GM15510 (cell line): ENCODE results near the gene ZNF77.

Experiments
- POLR2A ChIP-seq: IDR thresholded peaks from 3 replicates; pipeline ENCODE4 v1.6.1; 2011; ENCODE audit warnings: borderline replicate concordance; ENCODE audit not compliant: insufficient read length; ENCODE audit errors: extremely low read depth

Gene ZNF77

DNA sequence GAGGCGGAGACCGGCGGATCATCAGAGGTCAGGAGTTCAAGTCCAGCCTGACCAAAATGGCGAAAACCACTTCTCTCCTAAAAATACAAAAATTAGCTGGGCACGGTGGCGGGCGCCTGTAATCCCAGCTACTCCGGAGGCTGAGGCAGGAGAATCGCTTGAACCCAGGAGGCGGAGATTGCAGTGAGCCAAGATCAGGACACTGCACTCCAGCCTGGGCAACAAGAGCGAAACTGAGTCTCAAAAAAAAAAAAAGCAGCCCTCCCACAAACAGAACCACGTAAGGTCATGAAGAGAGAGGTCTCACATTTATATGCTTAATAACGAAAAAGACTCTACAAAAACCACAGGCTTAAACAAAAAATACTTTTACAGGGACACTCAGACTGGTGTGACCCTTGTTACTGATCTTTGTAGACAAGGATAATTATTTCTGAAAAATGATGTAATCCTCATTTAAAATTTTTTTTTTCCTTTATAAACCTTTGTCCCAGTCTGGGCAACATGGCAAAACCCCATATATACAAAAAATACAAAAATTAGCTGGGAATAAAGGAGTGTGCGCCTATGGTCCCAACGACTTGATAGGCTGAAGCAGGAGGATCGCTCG lies 909 bp upstream of the ZNF77 start:
- no peak for TF ChIP-seq POLR2A

DNA sequence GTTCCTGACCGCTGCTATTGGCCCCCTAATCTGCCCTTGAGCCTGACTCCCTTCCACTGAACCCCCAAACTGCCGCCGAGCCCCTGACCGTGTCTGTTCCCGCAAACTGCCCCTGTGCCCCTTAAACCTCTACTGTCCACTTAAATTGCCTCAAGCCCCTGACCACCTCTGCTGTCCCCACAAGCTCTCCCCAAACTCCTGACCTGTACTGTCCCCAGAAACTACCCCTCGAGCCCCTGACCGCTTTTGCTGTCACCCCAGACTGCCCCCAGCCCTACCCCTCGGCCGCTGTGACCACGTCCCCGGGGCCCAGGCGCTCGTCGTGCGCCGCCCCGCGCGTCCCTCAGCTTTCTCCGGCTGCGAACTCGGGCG lies 382 bp downstream of the ZNF77 start:
- no peak for TF ChIP-seq POLR2A

DNA sequence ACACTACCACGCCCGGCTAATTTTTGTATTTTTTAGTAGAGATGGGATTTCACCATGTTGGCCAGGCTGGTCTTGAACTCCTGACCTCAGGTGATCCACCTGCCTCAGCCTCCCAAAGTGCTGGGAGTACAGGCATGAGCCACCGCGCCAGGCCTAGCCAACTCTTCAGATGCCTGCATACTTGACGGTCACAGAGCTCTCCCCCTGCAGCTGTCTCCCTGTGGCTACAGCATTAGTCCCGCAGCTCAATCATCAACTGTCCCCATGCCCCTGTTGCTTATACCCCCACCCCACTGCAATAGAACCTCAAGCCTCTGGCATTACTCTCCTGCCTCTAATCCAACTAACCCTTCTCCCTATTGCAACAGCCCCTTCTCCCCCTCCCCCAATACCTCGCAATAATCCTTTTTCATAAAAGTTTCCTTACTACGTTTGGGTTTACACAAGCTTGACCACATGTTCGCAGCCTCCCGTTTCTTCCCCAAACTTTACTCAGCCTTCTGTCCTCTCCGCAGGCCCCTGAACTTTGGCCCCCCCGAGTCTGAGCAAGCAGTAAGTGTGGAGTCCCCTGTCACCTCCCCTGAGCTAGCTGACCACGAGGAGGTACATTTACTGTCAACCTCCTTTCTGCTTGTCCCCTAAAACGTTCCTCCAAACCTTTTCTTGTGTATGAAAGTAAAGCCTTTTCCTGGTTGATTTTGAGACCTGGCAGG lies 1.7 kb downstream of the ZNF77 start:
- TF ChIP-seq POLR2A = no peak

DNA sequence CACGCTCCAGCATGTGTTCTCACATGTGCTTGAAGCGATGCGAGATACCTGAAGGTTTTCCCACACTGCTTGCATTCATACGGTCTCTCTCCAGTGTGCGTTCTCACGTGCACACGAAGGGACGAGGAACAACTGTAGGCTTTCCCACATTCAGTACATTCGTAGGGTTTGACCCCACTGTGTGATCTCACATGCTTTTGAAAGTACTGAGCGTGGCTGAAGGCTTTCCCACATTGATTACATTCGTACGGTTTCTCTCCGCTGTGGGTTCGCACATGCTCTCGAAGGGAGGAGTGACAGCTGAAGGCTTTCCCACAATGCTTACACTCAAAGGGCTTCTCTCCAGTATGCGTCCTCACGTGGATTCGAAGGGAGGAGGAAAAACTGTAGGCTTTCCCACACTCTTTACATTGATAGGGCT lies 11.3 kb downstream of the ZNF77 start:
- TF ChIP-seq POLR2A = no peak

DNA sequence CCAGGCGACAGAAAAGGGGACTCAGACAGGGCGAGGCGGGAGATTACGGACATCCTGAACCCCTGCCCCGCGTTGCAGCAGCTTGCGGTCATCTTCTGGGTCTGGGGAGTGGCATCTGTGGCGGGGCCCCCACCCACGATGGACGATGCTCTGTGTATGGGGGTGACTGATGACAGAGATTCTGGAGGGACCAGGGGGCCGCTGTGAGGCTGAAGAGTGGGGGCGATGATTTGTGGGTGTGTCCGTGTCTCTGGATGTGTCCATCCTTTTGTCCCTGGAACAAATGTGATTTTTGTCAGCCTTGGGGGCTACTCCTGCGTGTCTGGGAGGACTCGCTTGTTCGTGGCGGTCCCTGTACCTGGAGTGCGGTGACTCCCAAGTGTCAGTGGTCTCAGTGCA lies 17.7 kb downstream of the ZNF77 start:
- no peak for TF ChIP-seq POLR2A

DNA sequence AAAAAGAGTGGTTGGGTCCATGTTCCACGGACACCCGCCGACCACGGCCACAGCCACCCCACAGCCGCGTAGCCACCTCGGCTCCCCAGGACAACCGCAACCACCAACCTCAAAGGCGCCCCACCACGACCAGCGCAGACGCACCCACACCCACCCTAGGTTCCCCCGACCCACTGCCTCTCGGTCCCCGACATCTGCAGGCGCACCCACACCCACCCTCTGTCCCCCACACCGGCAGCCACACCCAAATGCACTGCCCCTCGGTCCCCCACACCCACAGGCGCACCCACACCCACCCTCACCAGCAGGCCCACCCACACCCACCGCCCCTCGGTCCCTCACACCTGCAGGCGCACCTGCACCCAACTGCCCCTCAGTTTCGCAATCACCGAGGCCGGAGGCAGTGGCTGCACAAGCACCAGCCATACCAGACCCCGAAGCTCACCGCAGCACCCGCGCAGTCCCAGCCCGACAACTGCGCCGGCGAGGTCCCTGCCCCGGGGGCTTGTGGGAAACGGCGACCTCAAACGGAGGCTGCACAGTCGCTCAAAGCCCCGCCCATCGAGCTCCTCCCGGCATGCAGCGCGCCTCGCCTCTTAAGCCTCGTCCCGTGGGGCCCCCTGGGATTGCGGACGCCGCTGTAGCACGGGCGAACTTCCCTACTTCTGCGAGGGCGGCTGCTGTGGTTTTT lies 18.3 kb downstream of the ZNF77 start:
- TF ChIP-seq POLR2A = no peak

DNA sequence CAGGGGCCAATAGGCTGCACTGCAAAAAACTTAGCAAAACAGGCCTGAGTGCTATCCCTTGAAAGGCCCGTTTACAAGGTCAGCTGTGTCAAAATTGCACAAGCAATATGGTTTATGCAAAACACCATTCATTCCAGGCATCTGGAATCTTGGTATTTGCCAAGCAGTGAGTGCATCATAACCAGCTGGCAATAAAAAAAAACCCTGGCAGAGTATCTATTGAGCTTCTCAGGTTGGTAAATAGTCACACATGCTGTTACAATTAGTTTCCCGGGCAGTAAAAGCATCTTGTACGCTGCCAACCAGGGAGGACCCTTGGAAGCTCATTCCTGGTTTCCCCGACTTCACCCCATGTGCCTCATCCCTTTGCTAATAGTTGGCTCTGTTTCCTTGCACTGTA lies 21.3 kb downstream of the ZNF77 start:
- no peak for TF ChIP-seq POLR2A

DNA sequence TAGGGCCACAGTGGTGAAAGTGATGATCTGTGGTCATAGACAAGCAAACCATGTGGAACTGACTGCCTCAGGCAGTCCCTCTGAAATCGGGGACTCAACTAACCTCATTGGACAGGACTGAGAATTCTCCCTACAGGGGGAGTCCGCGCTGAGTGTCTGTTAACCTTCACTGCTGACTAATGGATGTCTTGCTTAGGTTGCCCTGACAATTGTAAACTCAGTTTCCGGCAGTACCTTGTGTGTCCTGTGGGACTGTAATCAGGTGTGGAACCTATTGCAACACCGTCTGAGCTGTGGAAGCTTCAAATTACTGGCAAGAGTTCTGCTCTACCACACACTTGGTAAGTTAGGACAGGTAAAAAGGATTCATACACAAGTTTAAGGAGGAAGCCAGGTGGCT lies 21.8 kb downstream of the ZNF77 start:
- no peak for TF ChIP-seq POLR2A

DNA sequence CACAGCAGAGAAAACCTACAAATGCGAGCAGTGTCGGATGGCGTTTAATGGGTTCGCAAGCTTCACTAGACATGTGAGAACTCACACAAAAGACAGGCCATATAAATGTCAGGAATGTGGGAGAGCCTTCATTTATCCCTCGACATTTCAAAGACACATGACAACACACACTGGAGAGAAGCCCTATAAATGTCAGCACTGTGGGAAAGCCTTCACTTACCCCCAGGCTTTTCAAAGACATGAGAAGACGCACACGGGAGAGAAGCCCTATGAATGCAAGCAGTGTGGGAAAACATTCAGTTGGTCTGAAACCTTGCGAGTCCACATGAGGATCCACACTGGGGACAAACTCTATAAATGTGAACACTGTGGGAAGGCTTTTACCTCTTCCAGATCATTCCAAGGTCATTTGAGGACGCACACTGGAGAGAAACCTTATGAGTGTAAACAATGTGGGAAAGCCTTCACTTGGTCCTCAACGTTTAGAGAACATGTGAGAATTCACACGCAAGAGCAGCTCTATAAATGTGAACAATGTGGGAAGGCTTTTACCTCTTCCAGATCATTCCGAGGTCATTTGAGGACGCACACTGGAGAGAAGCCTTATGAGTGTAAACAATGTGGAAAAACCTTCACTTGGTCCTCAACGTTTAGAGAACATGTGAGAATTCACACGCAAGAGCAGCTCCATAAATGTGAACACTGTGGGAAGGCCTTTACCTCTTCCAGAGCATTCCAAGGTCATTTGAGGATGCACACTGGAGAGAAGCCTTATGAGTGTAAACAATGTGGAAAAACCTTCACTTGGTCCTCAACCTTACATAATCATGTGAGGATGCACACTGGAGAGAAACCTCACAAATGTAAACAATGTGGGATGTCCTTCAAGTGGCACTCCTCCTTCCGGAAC lies 27.2 kb downstream of the ZNF77 start:
- no peak for TF ChIP-seq POLR2A

DNA sequence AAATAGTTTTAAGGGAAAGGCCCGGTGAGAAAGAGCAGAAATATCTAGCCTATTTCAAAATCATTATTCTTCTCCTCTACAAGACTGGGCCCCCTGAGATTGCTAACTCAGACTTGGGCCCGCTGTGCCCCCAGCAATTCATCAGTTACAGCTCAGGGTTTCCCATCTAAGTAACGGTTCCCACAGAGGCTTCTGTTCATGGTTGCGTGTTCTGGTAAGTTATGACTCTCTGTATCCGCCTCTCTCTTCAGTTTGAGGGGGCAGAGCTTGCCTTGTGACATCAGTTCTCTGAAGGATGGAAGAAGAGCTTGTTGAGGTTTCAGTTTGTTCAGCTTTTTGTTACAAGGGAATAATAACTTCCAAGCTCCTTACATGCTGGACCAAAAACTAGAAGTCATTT lies 32.5 kb downstream of the ZNF77 start:
- TF ChIP-seq POLR2A = no peak

DNA sequence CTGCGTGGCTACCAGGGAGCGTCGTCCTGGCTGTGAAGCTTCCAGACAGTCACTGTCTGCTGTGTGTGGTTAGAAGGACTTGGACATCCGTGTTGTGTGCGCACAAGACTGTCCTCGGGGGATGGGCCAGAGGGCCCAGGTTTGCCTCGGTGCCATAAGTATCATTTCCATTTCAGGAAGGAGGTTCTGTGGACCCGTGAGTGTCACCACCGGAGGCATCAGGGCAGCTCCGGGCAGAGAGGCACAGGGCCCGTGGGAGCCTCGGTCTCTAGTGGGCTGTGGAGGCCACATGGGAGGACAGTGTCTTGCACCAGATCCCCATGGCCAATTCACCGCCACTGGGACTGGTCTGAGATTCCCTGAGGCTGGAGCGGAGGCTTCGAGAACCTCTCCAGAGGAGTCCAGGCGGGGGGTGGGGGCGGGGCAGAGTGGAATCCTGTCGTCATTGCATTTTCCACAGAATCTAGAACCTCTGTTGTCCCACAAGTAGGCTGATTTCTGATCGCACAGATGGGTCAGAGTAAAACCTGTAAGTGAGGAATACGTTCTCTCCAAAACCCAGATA lies 38.1 kb downstream of the ZNF77 start:
- no peak for TF ChIP-seq POLR2A

DNA sequence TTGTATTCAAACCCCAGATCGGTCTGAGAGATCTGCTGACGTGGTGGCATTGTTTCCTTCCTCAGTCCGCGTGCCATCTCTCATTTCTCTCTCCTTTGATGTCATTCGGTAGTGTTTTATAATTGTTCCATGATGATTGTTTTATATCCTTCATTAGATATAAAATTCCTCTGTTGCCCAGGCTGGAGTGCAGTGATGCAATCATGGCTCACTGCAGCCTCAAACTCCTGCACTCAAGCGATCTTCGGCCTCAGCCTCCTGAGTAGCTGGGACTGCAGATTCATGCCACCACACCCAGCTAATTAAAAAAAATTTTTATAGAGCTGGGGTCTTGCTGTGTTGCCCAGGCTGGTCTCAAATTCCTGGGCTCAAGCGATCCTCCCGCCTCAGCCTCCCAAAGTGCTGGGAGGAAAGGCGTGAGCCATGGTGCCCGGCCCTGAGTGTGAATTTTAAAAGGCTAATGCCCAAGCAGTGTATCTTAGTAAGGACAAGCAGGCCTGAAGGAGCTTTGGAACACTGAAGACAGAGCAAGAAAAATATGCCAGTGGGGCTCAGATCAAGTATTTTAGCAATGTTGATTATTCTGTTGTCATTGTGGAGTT lies 38.8 kb downstream of the ZNF77 start:
- no peak for TF ChIP-seq POLR2A

DNA sequence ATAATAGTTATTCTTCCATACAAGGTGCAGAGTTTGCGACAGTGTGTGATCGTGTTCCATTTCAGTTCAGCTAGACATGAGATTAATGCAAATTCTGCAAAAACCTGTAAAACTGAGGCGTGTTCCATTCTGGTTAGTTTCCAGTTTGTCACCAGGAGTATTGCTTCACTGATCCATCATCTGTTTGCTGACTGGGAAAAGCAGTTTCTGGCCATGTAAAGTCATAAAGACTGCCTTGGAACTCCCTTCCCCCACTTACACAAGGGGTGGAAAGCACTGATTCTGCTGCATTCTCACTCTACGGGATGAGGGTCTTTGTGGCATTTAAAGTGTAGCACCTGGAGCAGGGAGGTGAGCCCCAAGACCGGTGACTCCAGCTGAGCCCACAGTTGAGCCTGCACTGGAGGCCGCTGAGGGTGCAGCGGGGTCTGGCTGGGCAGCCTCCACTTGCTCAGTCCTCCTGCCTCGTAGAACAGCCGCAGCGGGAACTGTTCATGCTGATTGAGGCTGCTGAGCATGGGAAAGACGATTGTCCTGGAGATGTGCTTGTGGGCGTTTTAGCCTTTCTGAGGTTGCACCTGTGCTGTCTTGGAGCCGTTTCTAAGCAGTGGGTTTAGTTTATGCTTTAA lies 42.1 kb downstream of the ZNF77 start:
- TF ChIP-seq POLR2A = no peak
